B cell (primary cell): ENCODE data around the gene TEAD3. TPM values are rescaled to one million over a fixed set of nuclear protein-coding genes. Genes with fewer than 3 reads are reported as not detected.

Experiments
- ATAC-seq: fragments of 200-7000 bp; cut with Tn5 transposase; one replicate; pipeline ENCODE4 v1.10.0; 2021; ENCODE audit warnings: low read depth, mild to moderate bottlenecking, moderate number of reproducible peaks, moderate library complexity
- CTCF ChIA-PET: fragments of 350-600 bp; sonication (Branson Sonifier 250); formaldehyde crosslinking; loops from one replicate; lab custom pipeline; 2021; ENCODE audit warnings: antibody characterized with exemption, inconsistent platforms; lab: Charles Lee
- POLR2A ChIA-PET: fragments of 350-600 bp; sonication (Branson Sonifier 250); formaldehyde crosslinking; loops from one replicate; lab custom pipeline; 2021; ENCODE audit warnings: antibody characterized with exemption; lab: Charles Lee
- DNase-seq: peaks from one replicate; pipeline ENCODE4 v3.0.0; 2013
- H2AFZ ChIP-seq: 2 replicates; pipeline ENCODE4 v1.6.1; 2012; ENCODE audit warnings: mild to moderate bottlenecking, low read depth, low read length; ENCODE audit not compliant: insufficient read depth, poor library complexity, severe bottlenecking
- H3K27ac ChIP-seq, 2 donors: 1 replicate in 1 of 2; 2 replicates in 1 of 2; pipeline ENCODE4 v1.5.1; 2012 to 2013; ENCODE audit warnings: low read length in 2 of 2, mild to moderate bottlenecking in 2 of 2, moderate library complexity in 1 of 2
- H3K27me3 ChIP-seq, 4 experiments: fragments of 200-600 bp in 1 of 4; sonication (generic) in 1 of 4; replicated peaks in 1 of 4; 1 replicate in 2 of 4; 2 replicates in 2 of 4; pipeline versions ENCODE4 v1.6.1 to v1.7.0; 2013 to 2016; ENCODE audit warnings: low read length in 3 of 4, mild to moderate bottlenecking in 2 of 4, mixed read lengths in 1 of 4, moderate library complexity in 1 of 4; ENCODE audit not compliant: insufficient read depth in 4 of 4, control insufficient read depth in 3 of 4; ENCODE audit errors: control extremely low read depth in 1 of 4
- H3K36me3 ChIP-seq, 2 experiments: replicated peaks in 1 of 2; 1 replicate in 1 of 2; 2 replicates in 1 of 2; pipeline versions ENCODE4 v1.6.1 to v1.7.1; 2013; ENCODE audit warnings: low read length in 1 of 2; ENCODE audit not compliant: insufficient read depth in 2 of 2, control insufficient read depth in 1 of 2; ENCODE audit errors: control extremely low read depth in 1 of 2, extremely low read depth in 1 of 2
- H3K4me1 ChIP-seq, 2 donors: fragments of 200-600 bp in 1 of 2; sonication (generic) in 1 of 2; 1 replicate in 1 of 2; 2 replicates in 1 of 2; pipeline versions ENCODE4 v1.5.1 to v1.6.1; 2013 to 2017; ENCODE audit warnings: low read length in 2 of 2; ENCODE audit not compliant: control insufficient read depth in 2 of 2, insufficient read depth in 2 of 2
- H3K4me2 ChIP-seq: replicated peaks from 2 replicates; pipeline ENCODE3; 2012; ENCODE audit warnings: mild to moderate bottlenecking, low read depth, low read length; ENCODE audit not compliant: poor library complexity, severe bottlenecking
- H3K4me3 ChIP-seq, 5 experiments: fragments of 200-600 bp in 1 of 5; sonication (generic) in 1 of 5; 1 replicate in 3 of 5; 2 replicates in 2 of 5; pipeline versions ENCODE4 v1.5.1 to v1.7.0; 2011 to 2016; ENCODE audit warnings: low read length in 4 of 5, mild to moderate bottlenecking in 4 of 5, low read depth in 2 of 5, control low read depth in 1 of 5, moderate library complexity in 1 of 5; ENCODE audit not compliant: insufficient read depth in 1 of 5; ENCODE audit errors: control extremely low read depth in 1 of 5, extremely low read depth in 1 of 5
- H3K79me2 ChIP-seq: fragments of 200-600 bp; sonication (generic); one replicate; pipeline ENCODE4 v1.6.0; 2016; ENCODE audit warnings: low read length; ENCODE audit not compliant: control insufficient read depth, insufficient read depth
- H3K9ac ChIP-seq: fragments of 200-600 bp; sonication (generic); 2 replicates; pipeline ENCODE4 v1.6.1; 2017; ENCODE audit warnings: mild to moderate bottlenecking, low read length, moderate library complexity
- H3K9me3 ChIP-seq, 3 donors: one replicate each; pipeline versions ENCODE4 v1.6.1 to v1.7.1; 2013; ENCODE audit warnings: low read length in 2 of 3; ENCODE audit not compliant: control insufficient read depth in 2 of 3, insufficient read depth in 1 of 3; ENCODE audit errors: control extremely low read depth in 1 of 3
- H4K20me1 ChIP-seq: 2 replicates; pipeline ENCODE4 v1.6.0; 2012; ENCODE audit warnings: mild to moderate bottlenecking, low read length; ENCODE audit not compliant: insufficient read depth, control insufficient read depth, poor library complexity, severe bottlenecking
- H3K27ac Mint-ChIP-seq: one replicate; pipeline ENCODE4 v1.8.0; 2021; ENCODE audit warnings: mixed read lengths
- H3K27me3 Mint-ChIP-seq: one replicate; pipeline ENCODE4 v1.8.0; 2021; ENCODE audit warnings: mixed read lengths
- H3K4me1 Mint-ChIP-seq: one replicate; pipeline ENCODE4 v1.8.0; 2021; ENCODE audit warnings: mixed read lengths
- H3K4me3 Mint-ChIP-seq: one replicate; pipeline ENCODE4 v1.8.0; 2021; ENCODE audit warnings: mixed read lengths
- H3K9me3 Mint-ChIP-seq: one replicate; pipeline ENCODE4 v1.8.0; 2022; ENCODE audit warnings: mixed read lengths; ENCODE audit not compliant: insufficient read depth
- EZH2 ChIP-seq: IDR thresholded peaks from 2 replicates; pipeline ENCODE4 v1.6.1; 2012; ENCODE audit warnings: borderline replicate concordance, low read depth, mild to moderate bottlenecking, moderate library complexity, low read length; ENCODE audit not compliant: insufficient read depth, poor library complexity, severe bottlenecking
- WGBS: methylation state at CpG from one replicate; pipeline ENCODE4 v1.1.5; 2013; ENCODE audit warnings: missing lambda C conversion rate; ENCODE audit not compliant: insufficient coverage; 5-methylcytosine and 5-hydroxymethylcytosine counted together
- intact Hi-C: fragments of 100-400 bp; cut with micrococcal nuclease; formaldehyde crosslinking; loops from one replicate; pipeline ENCODE4 v1.10.0; 2022
- polyA plus RNA-seq: library from polyadenylated mRNA; depleted of rRNA; stranded (reverse); fragments of >200 nt; gene quantifications from 2 replicates; pipeline ENCODE4 v1.2.3, GENCODE V29; 2012
- total RNA-seq, 2 donors: library from RNA; stranded (reverse); fragments of 120-200 nt in 1 of 2; gene quantifications; 1 replicate in 1 of 2; 2 replicates in 1 of 2; pipeline versions ENCODE4 v1.2.3 to v1.2.4, GENCODE V29; 2013 to 2022
- TF ChIP-seq, protein P1 (sequence below): fragments of 200-600 bp; IDR thresholded peaks from one replicate; pipeline ENCODE4 v1.8.0; 2022; ENCODE audit warnings: antibody characterized with exemption, mild to moderate bottlenecking

Gene TEAD3
- total and polyA plus RNA-seq, 2 donors (not counting 1 experiment from before 2014, with no cell fraction given), result 0.17 TPM; not detected in 1

DNA sequence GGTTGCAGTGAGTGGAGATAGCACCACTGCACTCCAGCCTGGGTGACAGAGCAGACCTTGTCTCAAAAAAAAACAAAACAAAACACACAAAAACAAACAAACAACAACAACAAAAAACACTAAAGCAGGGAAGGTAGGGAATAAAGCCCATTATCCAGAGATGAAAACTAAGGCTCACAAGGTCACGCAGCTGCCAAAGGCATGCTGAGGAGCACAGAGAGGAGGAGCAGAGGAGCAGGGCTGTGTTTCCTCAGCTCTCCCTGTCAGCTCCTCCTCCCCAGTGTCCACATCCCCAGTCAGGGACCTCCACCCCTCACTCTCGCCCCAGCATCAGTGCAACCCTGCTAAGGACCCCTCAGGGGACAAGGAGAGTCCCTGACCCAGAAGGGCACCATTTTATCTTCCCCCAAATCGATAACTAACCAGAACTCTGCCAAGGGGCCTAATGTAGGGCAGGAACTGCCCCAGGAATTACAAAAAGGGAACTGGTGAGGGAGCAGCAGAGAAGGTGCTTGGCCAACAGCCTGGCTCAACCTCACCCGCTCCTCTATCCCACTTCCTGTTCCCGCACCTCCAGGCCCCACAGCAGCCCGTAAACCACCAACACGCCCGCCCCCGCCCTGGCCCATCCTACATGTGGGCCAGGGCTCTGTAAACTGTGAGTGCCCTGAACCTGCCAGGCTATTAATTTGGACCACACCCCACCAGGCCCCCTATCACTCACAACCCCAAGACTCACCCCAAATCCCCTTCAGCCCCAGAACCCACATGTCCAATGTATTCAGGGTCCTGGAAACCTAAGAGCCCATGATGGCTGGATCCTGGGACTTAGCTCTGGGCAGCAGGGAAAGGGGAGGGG, 9.0 kb downstream of the TEAD3 start:
- Histone ChIP-seq H3K27me3 (no peaks in the 10 kb centered on the region), H3K36me3 (no peaks in the 10 kb centered on the region), H3K27ac (no peak overlapping the region), H2AFZ (no peak overlapping the region), H3K4me2 (no peak overlapping the region), H3K79me2 (no peaks in the 10 kb centered on the region), H3K4me3 (no peak overlapping the region), H3K9me3 (no peaks in the 10 kb centered on the region), H3K4me1 (no peaks in the 10 kb centered on the region), H3K9ac (no peak overlapping the region), H4K20me1 (no peaks in the 10 kb centered on the region)
- intact Hi-C loops, result no loop called here
- DNase-seq, result no peak
- TF ChIP-seq, protein P1, sequence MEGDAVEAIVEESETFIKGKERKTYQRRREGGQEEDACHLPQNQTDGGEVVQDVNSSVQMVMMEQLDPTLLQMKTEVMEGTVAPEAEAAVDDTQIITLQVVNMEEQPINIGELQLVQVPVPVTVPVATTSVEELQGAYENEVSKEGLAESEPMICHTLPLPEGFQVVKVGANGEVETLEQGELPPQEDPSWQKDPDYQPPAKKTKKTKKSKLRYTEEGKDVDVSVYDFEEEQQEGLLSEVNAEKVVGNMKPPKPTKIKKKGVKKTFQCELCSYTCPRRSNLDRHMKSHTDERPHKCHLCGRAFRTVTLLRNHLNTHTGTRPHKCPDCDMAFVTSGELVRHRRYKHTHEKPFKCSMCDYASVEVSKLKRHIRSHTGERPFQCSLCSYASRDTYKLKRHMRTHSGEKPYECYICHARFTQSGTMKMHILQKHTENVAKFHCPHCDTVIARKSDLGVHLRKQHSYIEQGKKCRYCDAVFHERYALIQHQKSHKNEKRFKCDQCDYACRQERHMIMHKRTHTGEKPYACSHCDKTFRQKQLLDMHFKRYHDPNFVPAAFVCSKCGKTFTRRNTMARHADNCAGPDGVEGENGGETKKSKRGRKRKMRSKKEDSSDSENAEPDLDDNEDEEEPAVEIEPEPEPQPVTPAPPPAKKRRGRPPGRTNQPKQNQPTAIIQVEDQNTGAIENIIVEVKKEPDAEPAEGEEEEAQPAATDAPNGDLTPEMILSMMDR, result no peak
- TF ChIP-seq EZH2, result no peak
- WGBS, result 28% methylated on average over 7 of the region's 9 CpGs
- ChIA-PET POLR2A (no interaction called here), CTCF (interaction anchor here (0.7 to 1.0 kb wide), 2 partner anchors 10 to 20 kb away, joined by 3 to 4 read pairs; partner anchors contain the start of gene RPL10A)
- Mint-ChIP-seq H3K4me3 (no peak overlapping the region), H3K27me3 (peaks cover 14% of the 10 kb centered on the region), H3K9me3 (no peaks in the 10 kb centered on the region), H3K27ac (no peak overlapping the region), H3K4me1 (no peaks in the 10 kb centered on the region)
- no peak for ATAC-seq
